GM12874 (cell line): ENCODE data around the gene FLRT1.

Experiments
- TF ChIP-seq, protein P1 (sequence below): IDR thresholded peaks from 2 replicates; pipeline ENCODE4 v1.5.1; 2011; ENCODE audit warnings: low read depth, mild to moderate bottlenecking, control low read depth, low read length, moderate library complexity; ENCODE audit not compliant: insufficient read depth

The FLRT1 gene

DNA sequence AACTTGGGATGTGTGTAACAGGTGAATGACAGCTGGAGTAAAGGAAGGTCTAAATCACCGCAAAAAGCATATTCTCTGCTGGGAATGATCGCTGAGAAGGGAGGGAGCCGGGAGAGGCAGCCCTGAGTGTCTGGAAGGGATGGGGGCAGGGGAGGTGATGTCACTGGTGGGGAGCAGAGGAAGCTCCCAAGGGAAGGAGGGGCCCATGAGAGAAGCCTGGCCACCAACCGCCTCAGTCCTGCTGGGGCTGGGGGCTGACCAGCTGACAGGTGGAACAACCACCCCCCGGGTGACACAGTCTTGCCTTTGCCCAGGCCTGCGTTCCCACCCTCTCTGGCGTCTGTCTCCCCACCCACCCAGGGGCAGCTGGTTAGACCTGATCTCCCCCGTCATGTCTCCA, 6.0 kb upstream of the FLRT1 start:
- TF ChIP-seq, protein P1, sequence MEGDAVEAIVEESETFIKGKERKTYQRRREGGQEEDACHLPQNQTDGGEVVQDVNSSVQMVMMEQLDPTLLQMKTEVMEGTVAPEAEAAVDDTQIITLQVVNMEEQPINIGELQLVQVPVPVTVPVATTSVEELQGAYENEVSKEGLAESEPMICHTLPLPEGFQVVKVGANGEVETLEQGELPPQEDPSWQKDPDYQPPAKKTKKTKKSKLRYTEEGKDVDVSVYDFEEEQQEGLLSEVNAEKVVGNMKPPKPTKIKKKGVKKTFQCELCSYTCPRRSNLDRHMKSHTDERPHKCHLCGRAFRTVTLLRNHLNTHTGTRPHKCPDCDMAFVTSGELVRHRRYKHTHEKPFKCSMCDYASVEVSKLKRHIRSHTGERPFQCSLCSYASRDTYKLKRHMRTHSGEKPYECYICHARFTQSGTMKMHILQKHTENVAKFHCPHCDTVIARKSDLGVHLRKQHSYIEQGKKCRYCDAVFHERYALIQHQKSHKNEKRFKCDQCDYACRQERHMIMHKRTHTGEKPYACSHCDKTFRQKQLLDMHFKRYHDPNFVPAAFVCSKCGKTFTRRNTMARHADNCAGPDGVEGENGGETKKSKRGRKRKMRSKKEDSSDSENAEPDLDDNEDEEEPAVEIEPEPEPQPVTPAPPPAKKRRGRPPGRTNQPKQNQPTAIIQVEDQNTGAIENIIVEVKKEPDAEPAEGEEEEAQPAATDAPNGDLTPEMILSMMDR: no peak

DNA sequence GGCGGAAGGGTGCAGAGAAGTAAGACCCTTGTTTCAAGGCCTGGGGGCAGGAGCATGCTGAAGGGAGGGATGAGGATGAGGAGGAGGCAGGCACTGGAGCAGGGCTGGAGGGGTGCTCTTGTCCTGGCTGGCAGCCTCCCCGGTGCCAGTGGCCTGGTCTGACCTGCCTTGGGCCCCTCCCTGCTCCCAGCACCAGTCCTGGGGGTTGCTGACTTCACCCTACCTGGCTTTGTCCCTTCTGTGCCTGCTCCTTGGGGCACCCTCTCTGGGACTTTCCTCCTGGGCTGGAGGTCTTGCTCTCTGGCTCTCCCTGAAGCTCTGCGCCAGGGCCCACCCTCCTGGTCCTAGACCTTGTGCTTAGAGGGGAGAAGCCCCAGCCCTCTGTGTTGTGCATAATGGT, 4.7 kb upstream of the FLRT1 start:
- TF ChIP-seq, protein P1: no peak

DNA sequence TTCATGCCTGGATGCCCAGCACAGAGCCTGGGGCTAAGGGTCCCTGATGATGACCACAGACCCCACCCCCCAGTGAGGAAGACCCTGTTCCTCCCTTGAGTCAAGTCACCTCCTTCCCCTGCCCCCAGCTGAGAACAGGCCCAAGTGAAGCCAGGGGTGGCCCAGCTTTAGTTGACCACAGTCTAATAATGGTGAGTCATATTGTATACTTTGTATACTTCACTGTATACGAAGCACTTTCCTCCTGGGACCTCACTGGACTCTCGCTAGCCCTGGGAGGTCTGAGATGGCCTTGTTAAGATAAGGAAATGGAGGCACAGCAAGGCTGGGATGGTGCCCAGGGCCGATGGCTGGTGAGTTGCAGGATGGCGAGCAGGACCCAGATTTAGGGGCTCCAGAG, 3.7 kb upstream of the FLRT1 start:
- TF ChIP-seq, protein P1: no peak

DNA sequence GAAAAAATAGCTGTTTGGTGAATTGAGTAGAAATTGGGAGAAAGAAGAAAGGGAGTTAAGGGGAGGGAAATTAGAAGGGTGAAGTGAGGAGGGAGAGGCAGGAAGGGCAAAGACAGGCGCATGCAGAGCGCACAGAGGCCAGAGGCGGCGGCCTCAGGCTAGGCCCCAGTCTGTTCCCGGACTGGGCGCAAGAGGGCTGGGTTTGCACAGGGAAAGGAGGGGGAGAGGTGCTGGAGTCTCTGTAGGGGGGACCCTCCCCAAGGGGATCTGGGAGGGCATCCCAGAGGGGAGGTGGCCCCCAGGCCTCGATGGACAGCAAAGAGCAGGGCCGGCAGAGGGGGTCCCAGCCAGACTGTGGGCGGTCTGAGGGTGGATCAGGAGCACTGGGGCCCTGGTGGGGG, 1.3 kb upstream of the FLRT1 start:
- TF ChIP-seq, protein P1: no peak

DNA sequence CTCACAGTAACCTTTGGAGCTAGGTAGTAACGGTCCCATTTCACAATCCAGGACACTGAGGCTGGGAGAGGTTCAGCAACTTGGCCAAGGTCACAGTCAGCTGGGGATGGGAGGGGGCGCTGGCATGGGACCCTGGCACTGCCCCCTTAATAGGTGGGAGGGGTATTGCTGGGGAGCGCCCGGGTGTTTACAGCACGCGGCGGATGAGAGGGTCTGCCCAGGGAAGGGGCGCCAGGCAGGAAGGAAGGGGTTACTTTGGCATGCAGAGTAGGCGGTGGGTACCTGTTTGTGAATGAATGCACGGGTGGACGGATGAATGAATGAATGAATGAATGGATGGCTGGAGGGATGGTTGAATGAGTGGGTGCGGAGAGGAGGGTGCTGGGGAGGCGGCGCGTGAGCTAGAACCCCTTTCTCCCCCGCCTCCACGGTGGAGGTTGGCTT, 628 bp upstream of the FLRT1 start:
- TF ChIP-seq, protein P1: no peak

DNA sequence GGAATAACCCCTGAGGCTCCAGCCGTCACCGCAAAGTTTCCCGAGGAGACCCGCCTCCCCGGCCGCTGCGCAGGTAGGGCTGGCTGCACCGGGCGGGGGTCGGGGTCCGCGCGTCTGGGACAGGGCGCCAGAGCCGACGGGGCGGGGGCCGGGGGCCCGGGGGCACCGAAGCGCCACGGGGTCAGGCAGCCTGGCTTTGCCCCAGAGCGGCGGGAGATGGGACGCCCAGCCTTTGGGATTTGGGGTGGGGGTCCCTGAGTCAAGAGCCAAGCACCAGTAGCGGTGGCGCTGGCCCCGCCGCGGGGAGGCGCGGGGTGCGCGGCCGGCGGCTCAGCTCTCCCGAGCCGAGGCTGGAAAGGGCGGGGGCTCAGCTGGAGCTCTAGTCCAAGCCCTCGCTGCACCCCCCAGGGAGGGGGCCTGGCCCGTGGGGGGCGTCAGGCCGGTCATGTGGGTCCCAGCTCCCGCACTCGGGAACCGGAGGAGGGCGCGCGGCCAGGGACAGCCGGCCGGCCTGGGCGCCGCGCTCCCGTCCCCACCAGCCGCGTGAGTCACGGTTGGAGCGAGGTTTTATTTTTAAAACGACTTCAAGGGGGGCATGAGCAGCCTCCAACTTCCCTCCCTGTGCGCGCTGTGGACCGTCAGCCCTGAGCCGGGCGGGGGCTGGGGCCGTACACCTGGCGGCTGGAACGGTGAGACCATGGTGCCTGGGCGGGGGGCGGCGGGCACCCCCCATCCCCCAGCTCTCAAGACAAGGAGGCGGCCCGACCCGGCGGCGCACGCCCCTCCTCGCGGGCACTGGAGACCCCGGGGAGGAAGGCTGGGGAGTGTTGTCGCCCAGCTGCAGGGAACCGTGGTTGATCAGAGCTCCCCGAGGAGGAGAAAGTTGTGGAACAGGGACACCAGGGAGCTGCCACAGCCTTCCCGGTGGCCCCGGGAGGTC, 626 bp downstream of the FLRT1 start:
- TF ChIP-seq, protein P1: no peak

DNA sequence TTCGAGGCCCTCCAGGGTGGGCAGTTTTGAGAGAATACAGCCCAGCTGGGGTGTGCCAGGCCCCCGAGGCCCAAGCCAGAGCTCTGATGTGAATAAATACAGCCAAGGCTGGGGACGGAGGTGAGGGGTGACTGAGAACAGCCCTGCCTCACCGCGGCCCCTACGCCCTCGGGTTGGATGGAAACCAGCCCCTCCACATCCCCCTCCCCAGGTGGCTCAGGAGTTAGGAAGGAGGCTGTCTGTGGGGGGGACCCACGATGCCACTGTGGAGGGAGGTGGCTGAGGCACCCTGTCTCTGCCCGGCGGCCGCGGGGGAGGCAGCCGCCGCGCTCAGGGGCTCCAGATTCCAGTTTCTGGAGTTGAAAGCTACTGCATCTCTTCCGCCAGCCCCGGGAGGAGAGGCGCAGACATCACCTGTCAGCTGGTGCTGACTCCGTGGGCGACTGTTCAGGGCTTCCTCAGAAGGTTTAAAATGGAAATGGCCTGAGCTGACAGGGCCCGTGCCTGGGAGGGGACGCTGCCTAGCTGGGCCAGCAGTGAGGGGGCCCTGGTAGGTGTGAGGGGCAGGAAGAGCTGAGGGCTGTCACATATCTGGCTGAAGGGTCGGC, 1.4 kb downstream of the FLRT1 start:
- TF ChIP-seq, protein P1: no peak
